Stimulated activated memory B cell treated with anti-CD40 and anti-IgM and Interleukin-4, amounts not matched to agents 10 μg/mL and 1 μg/mL and 100 μg/mL, for 72 hours (primary cell): ENCODE data around the gene NT5DC3.
"Not testable (repeated sequence)": the region's sequence is repeated elsewhere in the genome, so short reads cannot be mapped to it uniquely, and the experiment has no call there.

Experiments used
- ATAC-seq: fragments of 150-1000 bp; cut with Tn5 transposase; 2 replicates; pipeline ENCODE4 v1.10.0; 2021
- H3K27ac Mint-ChIP-seq: one replicate; pipeline ENCODE4 v1.8.0; 2022; ENCODE audit warnings: mild to moderate bottlenecking, mixed read lengths
- H3K27me3 Mint-ChIP-seq: one replicate; pipeline ENCODE4 v1.8.0; 2022; ENCODE audit warnings: mixed read lengths
- H3K36me3 Mint-ChIP-seq: one replicate; pipeline ENCODE4 v1.8.0; 2022; ENCODE audit warnings: mixed read lengths
- H3K4me1 Mint-ChIP-seq: one replicate; pipeline ENCODE4 v1.8.0; 2022; ENCODE audit warnings: mixed read lengths
- H3K4me3 Mint-ChIP-seq: one replicate; pipeline ENCODE4 v1.8.0; 2022; ENCODE audit warnings: mild to moderate bottlenecking, moderate library complexity, mixed read lengths
- H3K9me3 Mint-ChIP-seq: one replicate; pipeline ENCODE4 v1.8.0; 2022; ENCODE audit warnings: mixed read lengths

NT5DC3 gene

GRCh38 chr12:103841690-103842584, 903 bp upstream of the NT5DC3 start:
- Mint-ChIP-seq H3K4me3 (peak overlapping the region; percentile 93), H3K27me3 (no peaks in the 10 kb centered on the region), H3K4me1 (peaks cover 36% of the 10 kb centered on the region), H3K36me3 (peaks cover 8% of the 10 kb centered on the region), H3K27ac (peak overlapping the region; percentile 91), H3K9me3 (no peaks in the 10 kb centered on the region)
- ATAC-seq: peak; percentile 0

DNA sequence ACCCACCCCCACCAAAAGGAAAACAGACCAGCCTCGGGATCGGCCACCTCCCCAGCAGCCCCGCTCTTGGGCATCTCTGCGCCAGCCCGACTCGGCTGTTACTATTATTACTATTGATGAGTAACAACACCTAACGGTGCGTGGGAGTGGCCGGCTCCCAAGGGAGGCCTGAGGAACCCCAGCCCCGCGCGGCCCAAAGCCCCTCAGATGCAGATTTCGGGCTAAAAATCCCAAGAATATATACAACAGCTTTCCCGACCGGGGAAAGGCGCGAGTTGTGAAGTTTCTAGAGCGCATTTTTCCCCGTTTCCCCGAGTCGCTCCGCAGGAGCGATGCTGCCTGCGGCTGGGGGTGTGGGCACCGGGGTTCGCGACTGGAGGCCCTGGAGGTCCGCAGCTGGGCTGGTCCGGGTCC, 565 bp downstream of the NT5DC3 start:
- peak overlapping the region; percentile 91 for H3K27ac Mint-ChIP-seq
- peak; percentile 60 for ATAC-seq

DNA sequence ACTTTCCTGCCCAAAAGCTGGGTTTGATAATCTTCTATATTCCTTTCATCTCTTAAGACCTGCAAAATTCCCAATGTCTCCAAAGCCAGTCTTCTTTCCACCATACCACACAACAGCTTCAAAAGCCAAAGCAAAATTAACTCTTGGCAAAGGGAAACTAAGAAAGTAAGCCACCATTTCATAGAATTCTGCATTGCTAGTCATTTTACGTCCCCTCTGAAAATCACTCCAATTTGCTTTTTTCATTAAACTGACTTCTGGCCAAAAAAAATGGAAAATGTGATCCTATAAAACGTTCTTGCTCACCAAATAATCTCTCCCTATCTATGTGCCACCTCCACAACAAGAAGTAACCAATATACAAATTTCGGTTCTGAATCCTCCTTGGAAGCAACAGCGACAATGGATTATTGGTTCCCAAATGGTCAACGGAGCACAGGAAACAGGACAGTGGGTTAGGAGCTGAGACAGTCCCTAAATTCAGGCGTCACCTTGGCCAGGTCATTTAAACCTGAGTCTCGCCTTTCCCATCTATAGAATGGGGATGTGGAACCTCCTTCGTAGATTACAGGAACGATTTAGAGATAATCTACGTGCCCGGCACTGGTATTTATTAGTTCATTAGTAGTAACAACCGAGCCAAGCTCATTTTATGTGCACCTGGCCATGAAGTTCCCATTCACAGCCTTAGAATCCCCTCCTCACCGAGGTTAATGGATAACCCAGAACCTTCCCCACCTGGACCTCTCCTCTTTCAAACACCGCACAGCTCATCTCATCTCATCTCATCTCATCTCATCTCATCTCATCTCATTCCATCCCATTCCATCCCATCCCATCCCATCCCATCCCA, 1.2 kb downstream of the NT5DC3 start:
- peaks cover 18% of the 10 kb centered on the region for H3K36me3 Mint-ChIP-seq
- peak overlapping the region; percentile 91 for H3K27ac Mint-ChIP-seq
- no peaks in the 10 kb centered on the region for H3K27me3 Mint-ChIP-seq
- H3K9me3 Mint-ChIP-seq: no peaks in the 10 kb centered on the region
- H3K4me3 Mint-ChIP-seq: peak overlapping the region; percentile 93
- no peak for ATAC-seq
- H3K4me1 Mint-ChIP-seq: peaks cover 36% of the 10 kb centered on the region

More for the DNA sequence above, 565 bp downstream of the NT5DC3 start:
- Mint-ChIP-seq H3K4me3 (peak overlapping the region; percentile 93), H3K4me1 (peaks cover 36% of the 10 kb centered on the region), H3K36me3 (peaks cover 18% of the 10 kb centered on the region), H3K9me3 (no peaks in the 10 kb centered on the region), H3K27me3 (no peaks in the 10 kb centered on the region)

GRCh38 chr12:103839103-103839502, 1.9 kb downstream of the NT5DC3 start:
- no peak overlapping the region for H3K27ac Mint-ChIP-seq
- H3K4me3 Mint-ChIP-seq: no peak overlapping the region
- H3K4me1 Mint-ChIP-seq: peaks cover 40% of the 10 kb centered on the region
- ATAC-seq: no peak
- no peaks in the 10 kb centered on the region for H3K9me3 Mint-ChIP-seq
- no peaks in the 10 kb centered on the region for H3K27me3 Mint-ChIP-seq
- peaks cover 18% of the 10 kb centered on the region for H3K36me3 Mint-ChIP-seq

GRCh38 chr12:103838254-103838914, 2.6 kb downstream of the NT5DC3 start:
- no peaks in the 10 kb centered on the region for H3K27me3 Mint-ChIP-seq
- peaks cover 47% of the 10 kb centered on the region for H3K4me1 Mint-ChIP-seq
- peaks cover 18% of the 10 kb centered on the region for H3K36me3 Mint-ChIP-seq
- H3K4me3 Mint-ChIP-seq: no peak overlapping the region
- ATAC-seq: no peak
- no peak overlapping the region for H3K27ac Mint-ChIP-seq
- no peaks in the 10 kb centered on the region for H3K9me3 Mint-ChIP-seq

DNA sequence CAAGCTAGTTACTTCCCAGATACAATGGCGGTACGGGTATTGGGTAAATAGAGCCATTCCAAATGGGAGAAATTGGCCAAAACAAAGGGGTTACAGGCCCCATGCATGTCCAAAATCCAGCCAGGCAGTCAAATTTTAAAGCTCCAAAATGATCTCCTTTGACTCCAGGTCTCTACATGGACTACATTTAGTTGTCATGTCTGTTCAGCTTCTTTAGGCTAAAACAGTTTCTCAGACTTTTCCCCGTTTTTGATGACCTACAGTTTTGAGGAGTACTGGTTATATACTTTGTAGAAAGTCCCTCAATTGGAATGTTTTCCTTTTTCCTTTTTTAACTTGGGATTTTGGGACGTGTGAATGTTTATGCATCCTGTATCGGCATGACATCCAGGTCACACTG, 4.7 kb downstream of the NT5DC3 start:
- peaks cover 19% of the 10 kb centered on the region for H3K36me3 Mint-ChIP-seq
- H3K4me3 Mint-ChIP-seq: no peak overlapping the region
- peaks cover 59% of the 10 kb centered on the region for H3K4me1 Mint-ChIP-seq
- no peaks in the 10 kb centered on the region for H3K27me3 Mint-ChIP-seq
- no peaks in the 10 kb centered on the region for H3K9me3 Mint-ChIP-seq
- ATAC-seq: no peak
- no peak overlapping the region for H3K27ac Mint-ChIP-seq

DNA sequence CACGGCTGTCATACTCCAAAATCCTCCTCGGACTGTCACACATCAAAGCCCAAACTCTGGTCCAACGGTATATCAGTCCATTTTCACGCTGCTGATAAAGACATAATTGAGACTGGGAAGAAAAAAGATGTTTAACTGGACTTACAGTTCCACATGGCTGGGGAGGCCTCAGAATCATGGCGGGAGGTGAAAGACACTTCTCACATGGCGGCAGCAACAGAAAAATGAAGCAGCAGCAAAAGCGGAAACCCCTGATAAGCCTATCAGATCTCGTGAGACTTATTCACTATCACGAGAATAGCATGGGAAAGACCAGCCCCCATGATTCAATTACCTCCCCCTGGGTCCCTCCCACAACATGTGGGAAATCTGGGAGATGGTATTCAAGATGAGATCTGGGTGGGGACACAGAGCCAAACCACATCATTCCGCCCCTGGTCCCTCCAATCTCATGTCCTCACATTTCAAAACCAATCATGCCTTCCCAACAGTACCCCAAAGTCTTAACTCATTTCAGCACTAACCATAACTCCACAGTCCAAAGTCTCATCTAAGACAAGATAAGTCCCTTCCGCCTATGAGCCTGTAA, 5.2 kb downstream of the NT5DC3 start:
- not testable (repeated sequence) for H3K9me3 Mint-ChIP-seq, ATAC-seq, H3K4me3 Mint-ChIP-seq, H3K27ac Mint-ChIP-seq, H3K27me3 Mint-ChIP-seq
- peaks cover 24% of the 10 kb centered on the region for H3K36me3 Mint-ChIP-seq
- peaks cover 63% of the 10 kb centered on the region for H3K4me1 Mint-ChIP-seq

- no peak for ATAC-seq
- no peaks in the 10 kb centered on the region for H3K27me3 Mint-ChIP-seq
- H3K9me3 Mint-ChIP-seq: peaks cover 6% of the 10 kb centered on the region
- H3K4me3 Mint-ChIP-seq: no peak overlapping the region
- peaks cover 31% of the 10 kb centered on the region for H3K36me3 Mint-ChIP-seq
- H3K27ac Mint-ChIP-seq: no peak overlapping the region
- H3K4me1 Mint-ChIP-seq: peaks cover 61% of the 10 kb centered on the region
Measured at GRCh38 chr12:103834942-103835341, 6.1 kb downstream of the NT5DC3 start.

- H3K4me1 Mint-ChIP-seq: peaks cover 61% of the 10 kb centered on the region
- H3K36me3 Mint-ChIP-seq: peaks cover 31% of the 10 kb centered on the region
- peaks cover 6% of the 10 kb centered on the region for H3K9me3 Mint-ChIP-seq
- no peaks in the 10 kb centered on the region for H3K27me3 Mint-ChIP-seq
- H3K27ac Mint-ChIP-seq: no peak overlapping the region
- no peak overlapping the region for H3K4me3 Mint-ChIP-seq
- ATAC-seq: no peak
Measured at GRCh38 chr12:103833891-103834290, 7.1 kb downstream of the NT5DC3 start.

DNA sequence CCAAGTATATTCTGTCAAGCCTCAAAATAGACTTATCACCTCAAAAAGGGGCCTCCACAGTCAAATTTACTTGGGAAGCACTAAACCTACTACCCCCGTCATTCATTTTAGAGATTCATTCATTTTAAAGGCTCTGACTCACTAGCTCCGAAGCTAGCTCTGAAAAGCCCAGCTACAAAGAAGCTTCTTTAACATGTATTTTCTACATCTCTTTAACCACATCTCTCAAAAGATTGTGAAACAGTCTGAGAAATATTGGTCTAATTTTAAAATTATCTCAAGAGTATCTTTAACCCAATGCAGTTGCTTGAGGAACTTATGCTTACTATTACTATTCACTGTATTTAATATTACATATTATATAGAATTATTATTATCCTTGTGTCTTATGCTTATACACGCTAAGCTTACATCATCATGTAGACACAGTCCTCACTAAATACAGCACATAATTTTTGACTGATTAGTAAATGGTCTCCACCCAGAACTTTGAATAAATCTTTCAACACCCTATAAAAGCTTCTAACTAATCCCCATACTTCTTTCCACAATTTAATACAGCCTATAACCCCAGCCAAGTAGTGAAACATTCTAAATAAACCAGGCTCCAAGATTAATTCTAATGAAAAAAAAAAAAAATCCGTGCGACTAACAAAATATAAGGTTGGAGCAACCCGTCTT, 7.8 kb downstream of the NT5DC3 start:
- Mint-ChIP-seq H3K4me3 (peak overlapping the region; percentile 55), H3K36me3 (peaks cover 31% of the 10 kb centered on the region), H3K9me3 (peaks cover 6% of the 10 kb centered on the region), H3K27me3 (no peaks in the 10 kb centered on the region), H3K27ac (peak overlapping the region; percentile 72), H3K4me1 (peaks cover 58% of the 10 kb centered on the region)
- no peak for ATAC-seq

DNA sequence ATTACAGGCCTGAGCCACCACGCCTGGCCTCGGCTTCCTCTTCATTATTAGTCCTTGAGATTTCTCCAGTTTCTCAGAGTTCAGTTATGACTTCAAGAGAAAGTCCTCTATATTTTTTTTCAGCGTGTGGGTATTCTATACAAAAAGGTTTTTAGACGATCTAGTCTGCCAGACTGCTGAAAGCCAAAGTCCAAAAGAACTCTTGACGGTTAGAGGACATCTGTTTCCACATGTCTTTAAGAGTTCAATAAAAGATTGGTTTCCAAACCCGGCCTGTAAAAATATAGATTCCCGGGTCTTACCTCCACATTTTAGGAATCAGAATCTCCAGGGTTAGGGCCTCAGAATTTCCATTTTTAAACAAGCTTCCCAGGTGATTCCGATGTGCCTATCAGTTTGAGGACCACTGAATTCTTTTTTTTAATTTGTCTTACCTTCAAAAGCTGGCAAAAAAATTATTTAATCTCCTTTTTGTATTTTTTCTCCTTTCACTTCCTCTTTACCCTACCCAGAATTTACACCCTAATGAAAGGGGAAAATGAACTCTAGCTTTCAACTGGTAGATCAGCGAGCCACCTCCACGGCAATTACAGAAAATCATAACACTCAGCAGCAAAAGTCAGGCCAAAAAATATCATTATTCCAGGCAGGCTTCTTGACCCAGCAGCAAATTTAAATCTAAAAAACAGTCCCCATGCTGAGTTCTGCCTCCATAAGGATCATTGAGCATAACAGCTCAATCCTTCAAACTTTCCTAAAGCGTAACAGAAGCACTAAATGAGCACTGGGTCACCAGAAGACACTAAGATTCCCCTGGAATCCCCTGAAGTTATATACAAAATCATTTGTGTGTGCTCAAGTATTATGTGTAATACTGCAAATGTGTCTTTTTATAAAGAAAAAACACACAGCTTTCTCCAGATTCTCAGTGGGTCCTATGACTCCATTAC, 8.7 kb downstream of the NT5DC3 start:
- peaks cover 53% of the 10 kb centered on the region for H3K4me1 Mint-ChIP-seq
- peak; percentile 69 for ATAC-seq
- no peaks in the 10 kb centered on the region for H3K27me3 Mint-ChIP-seq
- H3K36me3 Mint-ChIP-seq: peaks cover 25% of the 10 kb centered on the region
- peak overlapping the region; percentile 72 for H3K27ac Mint-ChIP-seq
- H3K9me3 Mint-ChIP-seq: peaks cover 6% of the 10 kb centered on the region
- peak overlapping the region; percentile 55 for H3K4me3 Mint-ChIP-seq

- H3K27ac Mint-ChIP-seq: peak overlapping the region; percentile 72
- no peak for ATAC-seq
- H3K36me3 Mint-ChIP-seq: peaks cover 14% of the 10 kb centered on the region
- H3K9me3 Mint-ChIP-seq: peaks cover 6% of the 10 kb centered on the region
- H3K4me1 Mint-ChIP-seq: peaks cover 52% of the 10 kb centered on the region
- H3K27me3 Mint-ChIP-seq: no peaks in the 10 kb centered on the region
- no peak overlapping the region for H3K4me3 Mint-ChIP-seq
Measured at GRCh38 chr12:103830730-103831320, 10.2 kb downstream of the NT5DC3 start.

- Mint-ChIP-seq H3K36me3 (peaks cover 13% of the 10 kb centered on the region), H3K27ac (no peak overlapping the region), H3K9me3 (peaks cover 6% of the 10 kb centered on the region), H3K4me1 (peaks cover 52% of the 10 kb centered on the region), H3K27me3 (no peaks in the 10 kb centered on the region), H3K4me3 (no peak overlapping the region)
- ATAC-seq: no peak
Measured at GRCh38 chr12:103830025-103830725, 10.9 kb downstream of the NT5DC3 start.
